GM19035 (cell line): Measurements from ENCODE around the gene STON1.
"Not testable (repeated sequence)": the region's sequence is repeated elsewhere in the genome, so short reads cannot be mapped to it uniquely, and the experiment has no call there.

Source experiments
- ATAC-seq: cut with Tn5 transposase; IDR thresholded peaks from one replicate; pipeline ENCODE4 v1.9.1; 2021; ENCODE audit not compliant: unreplicated experiment

The STON1 gene

GRCh38 chr2:48614581-48614980, 84.6 kb downstream of the STON1 start:
- not testable (repeated sequence) for ATAC-seq

DNA sequence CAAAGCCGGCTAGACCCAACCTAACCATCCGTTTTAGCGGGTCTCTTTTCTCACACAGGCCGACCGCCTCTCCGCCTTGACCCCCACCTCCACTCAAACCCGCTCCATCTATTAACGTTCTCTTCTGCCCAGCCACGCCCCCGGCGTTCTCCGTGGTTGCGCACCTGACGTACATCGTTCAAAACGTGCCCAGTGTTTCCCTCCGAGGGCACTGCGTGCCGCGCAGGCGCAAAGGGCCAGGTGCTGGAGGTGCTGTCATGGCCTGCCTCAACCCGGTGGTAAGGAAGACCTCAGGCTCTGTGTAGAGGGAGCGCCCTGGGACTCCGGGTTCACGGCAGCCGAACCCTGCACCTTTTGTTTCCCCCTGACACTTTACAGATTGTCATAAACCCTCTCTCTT, 87.7 kb downstream of the STON1 start, which contains the start of gene GTF2A1L:
Gene GTF2A1L (plus strand): TSS at position 239 of the 400 bp plus-strand sequence. CDS start 19 bp downstream, at position 258.
- no peak for ATAC-seq

DNA sequence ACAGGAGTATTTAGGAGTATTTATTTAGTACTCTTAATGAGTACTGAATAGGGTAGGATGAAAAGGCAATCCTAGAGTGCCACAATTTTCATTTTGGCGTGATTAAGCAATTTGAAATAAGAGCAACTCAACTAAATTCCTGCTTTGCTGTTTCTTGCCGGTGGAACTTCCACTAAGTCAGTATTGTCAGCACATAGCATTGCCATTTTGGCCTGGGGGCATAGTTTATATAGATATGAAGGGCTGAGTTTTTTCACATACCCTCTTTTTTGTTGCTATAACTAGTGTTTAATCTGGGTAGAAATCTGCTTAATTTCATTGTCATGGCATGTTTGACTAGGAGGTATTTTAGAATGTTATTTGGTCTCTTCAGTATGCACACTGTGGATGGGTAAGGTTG, 89.6 kb downstream of the STON1 start:
- no peak for ATAC-seq

GRCh38 chr2:48620604-48621003, 90.7 kb downstream of the STON1 start:
- no peak for ATAC-seq

GRCh38 chr2:48622691-48623090, 92.7 kb downstream of the STON1 start:
- ATAC-seq = not testable (repeated sequence)

GRCh38 chr2:48624696-48625095, 94.7 kb downstream of the STON1 start:
- ATAC-seq = no peak

DNA sequence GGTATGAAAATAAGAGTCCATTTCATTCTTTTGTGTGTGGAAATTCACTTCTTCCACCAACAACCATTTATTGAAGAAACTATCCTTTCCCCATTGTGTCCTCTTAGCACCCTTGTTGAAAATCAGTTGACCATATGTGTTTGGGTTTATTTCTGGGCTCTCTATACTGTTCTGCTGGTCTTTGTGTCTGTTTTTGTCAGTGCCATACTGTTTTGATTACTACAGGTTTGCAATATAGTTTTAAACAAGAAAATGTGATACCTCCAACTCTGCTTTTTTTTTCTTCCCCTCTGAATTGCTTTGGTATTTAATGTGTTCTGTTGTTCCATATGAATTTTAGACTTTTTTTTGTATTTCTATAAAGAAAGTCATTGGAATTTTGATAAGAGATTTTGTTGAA, 96.1 kb downstream of the STON1 start:
- no peak for ATAC-seq

DNA sequence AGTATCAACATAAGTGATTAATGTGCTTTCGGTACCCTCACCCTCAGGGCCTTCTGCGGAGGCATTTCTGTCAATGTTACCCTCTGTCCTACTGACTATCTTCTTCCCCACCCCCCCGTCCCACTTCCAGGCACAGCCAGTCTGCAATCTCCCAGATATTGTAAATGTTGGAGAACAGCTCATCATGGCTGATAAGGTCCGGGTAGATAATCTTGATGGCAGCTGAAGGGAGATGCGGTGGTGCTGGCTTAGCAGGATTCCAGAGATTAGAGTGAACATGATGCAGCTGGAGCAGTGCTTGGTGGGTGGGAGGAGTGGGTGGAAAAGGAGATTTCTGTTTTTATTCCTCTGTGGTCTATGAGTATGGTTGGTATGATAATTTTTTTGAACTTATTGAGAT, 103.2 kb downstream of the STON1 start:
- no peak for ATAC-seq

DNA sequence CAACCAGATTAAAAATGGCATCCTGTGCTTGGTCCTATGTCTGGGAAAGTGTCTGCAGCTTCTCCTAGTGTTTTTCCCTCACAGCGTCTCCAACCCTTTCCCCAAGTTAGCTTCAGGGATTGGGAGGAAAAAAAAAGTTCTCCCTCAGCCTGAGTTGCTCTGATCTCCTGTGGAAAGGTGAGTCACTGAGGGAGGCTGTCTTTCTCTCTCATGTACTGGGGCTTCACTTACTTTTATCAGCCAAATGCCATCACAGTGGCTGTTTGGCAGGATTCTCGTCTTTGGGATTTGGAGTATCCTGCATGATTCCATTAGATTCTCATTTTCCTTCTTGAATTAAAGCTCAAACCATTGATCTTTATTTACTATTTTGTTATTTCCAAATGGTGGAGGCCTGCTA, 105.8 kb downstream of the STON1 start:
- ATAC-seq = no peak

DNA sequence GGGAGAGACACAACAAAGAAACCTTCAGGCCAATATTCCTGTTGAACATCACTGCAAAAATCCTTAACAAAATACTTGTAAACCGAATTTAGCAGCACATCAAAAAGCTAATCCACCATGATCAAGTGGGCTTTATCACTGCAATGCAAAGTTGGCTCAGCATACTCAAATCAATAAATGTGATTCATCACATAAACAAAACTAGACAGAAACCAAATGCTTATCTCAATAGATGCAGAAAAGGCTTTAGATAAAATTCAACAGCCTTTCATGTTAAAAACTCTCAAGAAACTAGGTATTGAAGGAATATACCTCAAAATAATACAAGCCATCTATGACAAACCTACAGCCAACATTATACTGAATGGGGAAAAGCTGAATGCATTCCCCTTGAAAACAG, 108.3 kb downstream of the STON1 start:
- no peak for ATAC-seq
